A673 (cell line): ENCODE measurements around the gene SRSF6.

Source experiments
- CTCF ChIP-seq: fragments of 300-800, 200-600 bp; sonication (generic); conservative IDR thresholded peaks from 2 replicates; pipeline ENCODE4 v1.5.1; 2017; ENCODE audit warnings: low read depth, mild to moderate bottlenecking, antibody characterized with exemption, low read length, moderate library complexity, mixed read lengths
- EZH2 ChIP-seq: fragments of 200-600 bp; sonication (generic); IDR thresholded peaks from 2 replicates; pipeline ENCODE4 v1.6.1; 2017; ENCODE audit warnings: borderline replicate concordance, low read depth, mild to moderate bottlenecking, mixed read lengths, antibody characterized with exemption, low read length; ENCODE audit not compliant: poor library complexity, severe bottlenecking

DNA sequence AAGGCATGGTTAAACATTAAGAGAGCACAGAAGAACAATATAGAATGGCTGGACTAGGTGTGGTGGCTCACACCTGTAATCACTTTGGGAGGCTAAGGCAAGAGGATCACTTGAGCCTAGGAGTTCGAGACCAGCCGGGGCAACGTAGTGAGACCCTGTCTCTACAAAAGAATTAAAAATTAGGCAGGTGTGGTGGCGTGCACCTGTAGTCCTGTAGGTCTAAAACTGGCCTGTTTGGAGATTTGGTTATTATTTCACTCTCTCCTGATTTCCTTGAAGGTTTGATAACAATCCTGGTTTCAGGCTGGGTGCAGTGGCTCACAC lies 15.6 kb downstream of the SRSF6 start:
- TF ChIP-seq CTCF (no peak), EZH2 (no peak)
